HG02840 (cell line): ENCODE measurements around the gene MMP24.

Experiments
- ATAC-seq: cut with Tn5 transposase; IDR thresholded peaks from one replicate; pipeline ENCODE4 v1.9.1; 2021; ENCODE audit warnings: mild to moderate bottlenecking, moderate library complexity, moderate number of reproducible peaks; ENCODE audit not compliant: unreplicated experiment, low FRiP score

MMP24 gene

DNA sequence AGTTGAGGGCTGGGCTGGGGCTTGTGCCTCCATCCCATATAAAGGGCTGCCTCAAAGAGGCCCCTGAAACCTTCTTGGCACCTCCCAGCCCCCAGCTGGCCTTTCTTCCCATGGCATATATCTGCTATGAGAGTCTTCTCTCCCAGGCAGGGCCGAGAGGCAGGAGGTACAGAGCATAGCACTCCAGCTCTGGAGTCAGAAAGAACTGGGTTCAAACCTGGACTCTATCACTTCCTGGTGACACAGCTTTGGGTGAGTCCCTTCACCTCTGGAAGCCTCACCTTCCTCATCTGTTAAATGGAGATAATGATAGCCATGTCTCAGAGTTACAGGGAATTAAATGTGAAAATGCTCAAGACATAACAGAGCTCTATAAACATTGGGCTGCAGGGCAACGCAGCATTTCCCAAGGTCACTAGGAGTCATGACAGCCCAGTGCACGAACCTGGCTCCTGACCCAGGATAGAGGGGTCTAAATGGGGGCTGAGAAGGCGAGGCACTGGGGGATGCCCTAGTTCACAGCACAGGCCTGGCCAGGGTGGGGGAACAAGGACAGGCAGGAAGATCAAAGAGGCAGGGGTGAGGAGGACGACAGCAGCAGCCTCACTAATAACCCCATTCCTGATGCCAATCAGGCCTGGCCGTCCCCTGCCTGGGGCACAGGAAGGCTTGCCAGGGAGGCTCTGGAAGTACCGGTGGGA lies 63.8 kb downstream of the MMP24 start:
- ATAC-seq = no peak

DNA sequence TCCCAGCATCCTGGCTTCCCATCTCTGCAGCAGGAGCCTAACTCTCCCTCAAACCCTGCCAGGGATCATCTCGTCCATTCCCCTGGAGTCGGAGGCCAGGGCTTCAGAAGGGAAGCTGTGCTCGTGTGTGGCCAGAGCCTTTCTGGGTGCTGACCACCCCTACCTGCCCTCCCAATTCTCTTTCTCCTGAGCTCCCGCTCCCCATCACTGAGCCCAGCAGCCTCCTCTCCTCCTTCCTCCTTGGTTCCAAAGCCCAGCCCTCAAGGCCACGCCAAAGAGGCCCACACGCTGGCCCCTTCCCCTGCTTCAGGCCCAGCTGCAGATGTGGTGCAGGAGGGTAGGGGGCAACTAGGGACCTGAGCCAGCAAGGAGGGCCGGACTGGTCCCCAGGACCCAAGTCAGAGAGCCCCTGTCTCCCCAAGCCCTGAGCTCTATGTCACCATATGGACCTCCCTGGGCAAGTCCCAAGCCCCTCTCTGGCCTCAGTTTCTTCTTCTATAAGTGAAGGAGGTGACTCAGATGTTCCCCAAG lies 64.5 kb downstream of the MMP24 start:
- ATAC-seq = no peak

GRCh38 chr20:35291654-35292503 lies 65.4 kb downstream of the MMP24 start, which contains the start of gene FAM83C:
FAM83C (minus strand) TSS chr20:35292425; CDS start chr20:35292304, 121 bp downstream.
- no peak for ATAC-seq

DNA sequence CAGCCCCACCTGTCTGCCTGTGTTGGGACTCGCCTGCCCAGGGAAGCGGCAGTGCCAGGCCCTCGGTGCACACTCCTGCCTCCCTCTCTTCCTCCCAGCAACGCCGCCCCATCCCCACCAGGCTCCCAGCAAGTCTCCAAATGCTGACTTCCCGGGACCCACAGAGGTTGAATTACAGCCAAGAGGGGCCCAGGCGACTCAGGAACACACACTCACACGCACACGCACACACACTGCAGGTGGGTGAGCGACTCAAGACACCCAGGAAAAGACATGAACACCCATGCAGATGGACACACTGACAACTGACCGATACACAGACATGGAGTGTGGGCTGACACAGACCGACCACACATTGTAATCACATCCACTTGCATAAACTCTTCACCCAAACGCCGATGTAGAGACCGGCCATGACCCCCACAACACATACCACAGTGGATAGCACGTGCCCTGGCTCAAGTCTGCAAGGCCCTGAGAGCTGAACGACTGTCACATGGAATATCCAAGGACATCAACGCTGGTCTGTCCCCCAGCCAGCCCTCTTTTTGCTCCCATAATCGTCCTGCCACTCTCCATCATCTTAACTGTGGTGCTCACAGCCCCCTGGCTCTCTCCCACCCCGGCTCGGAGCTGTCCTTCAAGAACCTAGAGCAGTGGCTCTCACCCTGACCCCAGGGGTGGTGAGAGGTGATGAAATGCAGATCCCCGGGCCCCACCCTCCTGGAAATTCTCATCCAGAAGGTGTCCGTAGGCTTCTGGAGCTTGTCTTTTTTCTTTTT lies 66.2 kb downstream of the MMP24 start:
- ATAC-seq = no peak

GRCh38 chr20:35293303-35294292 lies 67.1 kb downstream of the MMP24 start:
- no peak for ATAC-seq

DNA sequence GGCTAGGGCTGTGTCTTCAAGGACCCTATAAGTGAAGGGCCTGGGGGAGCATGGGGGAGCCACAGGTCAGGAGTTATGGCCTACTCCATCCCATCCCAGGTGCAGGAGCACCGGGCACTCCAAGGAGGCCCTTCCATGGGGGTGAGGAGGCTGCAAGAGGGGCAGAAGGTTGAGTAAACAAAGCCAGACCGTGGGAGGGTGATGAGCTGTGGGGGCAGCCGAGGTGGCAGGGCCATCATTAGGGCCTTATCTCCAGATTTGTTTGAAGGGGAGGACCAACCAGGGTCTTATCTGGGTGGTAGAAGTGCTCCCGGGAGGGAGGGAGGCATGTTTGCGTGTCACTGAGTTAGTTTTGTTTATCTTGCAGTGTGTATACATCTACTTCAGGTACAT lies 67.8 kb downstream of the MMP24 start:
- ATAC-seq = no peak

DNA sequence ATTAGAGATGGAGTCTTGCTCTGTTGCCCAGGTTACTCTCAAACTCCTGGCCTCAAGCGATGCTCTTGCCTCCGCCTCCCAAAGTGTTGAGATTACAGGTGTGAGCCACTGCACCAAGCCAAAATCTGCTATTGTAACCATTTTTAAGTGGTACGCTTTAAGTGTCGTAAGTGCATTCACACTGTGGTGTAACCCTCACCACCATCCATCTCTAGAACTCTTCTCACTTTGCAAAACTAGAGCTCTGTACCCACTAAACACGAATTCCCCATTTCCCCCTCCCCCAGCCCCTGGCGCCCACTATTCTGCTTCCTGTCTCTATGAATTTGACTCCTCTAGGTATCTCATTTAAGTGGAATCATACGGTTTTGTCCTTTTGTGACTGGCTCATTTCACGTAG lies 68.6 kb downstream of the MMP24 start:
- ATAC-seq = no peak

DNA sequence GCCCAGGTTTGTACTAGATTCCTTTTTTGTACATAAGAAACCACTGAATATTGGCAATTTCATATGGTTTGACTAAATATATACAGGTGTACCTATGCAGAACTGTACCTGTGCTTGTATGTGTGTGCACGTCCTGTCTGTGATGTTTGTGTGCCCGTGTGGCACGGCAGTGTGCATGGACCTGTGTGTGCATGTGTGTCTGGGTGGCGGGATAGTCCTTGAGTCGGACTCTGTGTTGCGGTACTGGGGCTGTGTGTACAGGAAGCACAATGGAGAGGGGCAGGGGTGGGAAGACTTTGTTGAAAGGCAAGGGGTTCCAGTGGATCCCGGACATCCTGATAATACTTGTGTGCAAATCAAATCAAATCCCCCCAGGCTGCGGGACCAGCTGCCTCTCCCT lies 69.2 kb downstream of the MMP24 start:
- no peak for ATAC-seq

GRCh38 chr20:35296101-35296554 lies 69.6 kb downstream of the MMP24 start:
- ATAC-seq = no peak

DNA sequence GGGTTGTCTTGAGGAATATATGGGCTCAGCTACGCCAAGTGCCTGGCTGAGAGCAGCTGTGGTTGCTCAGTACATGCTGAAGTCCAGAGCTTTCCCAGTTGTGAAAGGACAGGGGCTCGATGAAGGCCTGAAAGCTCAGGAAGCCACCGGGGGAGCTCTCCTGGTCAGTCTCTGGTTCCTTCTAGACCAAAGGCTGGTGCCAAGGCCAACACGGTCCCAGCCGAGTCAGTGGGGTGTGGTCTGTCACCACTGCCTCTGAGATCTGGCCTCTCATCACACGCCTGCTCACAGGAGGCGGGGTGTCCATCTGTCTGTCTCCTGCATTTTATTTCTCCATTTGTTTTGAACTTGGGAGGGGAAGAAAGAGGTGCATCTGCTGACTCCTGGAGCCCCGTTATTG lies 70.7 kb downstream of the MMP24 start:
- ATAC-seq = no peak

- ATAC-seq = no peak
These were observed 71.2 kb downstream of the MMP24 start for GRCh38 chr20:35297740-35298139.

DNA sequence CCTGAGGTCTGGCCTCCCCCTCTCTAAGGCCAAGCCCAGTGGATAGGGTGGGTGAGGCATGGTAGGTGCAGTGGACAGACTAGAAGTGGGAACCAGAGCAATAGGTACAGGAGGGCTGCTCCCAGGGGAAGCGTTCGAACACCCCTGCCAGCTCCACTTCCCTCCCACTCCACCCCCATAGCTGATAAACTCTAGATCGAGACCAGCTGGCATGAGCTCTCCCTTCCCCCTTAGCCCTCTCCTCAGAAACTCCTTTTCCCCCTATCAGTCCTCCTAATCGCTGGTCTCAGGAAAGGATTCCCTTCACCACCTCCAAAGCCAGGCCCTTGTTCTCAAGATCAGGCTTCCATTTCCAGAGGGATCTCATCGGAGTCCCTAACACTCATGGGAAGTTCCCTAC lies 71.8 kb downstream of the MMP24 start:
- ATAC-seq = no peak

GRCh38 chr20:35299780-35300179 lies 73.3 kb downstream of the MMP24 start:
- no peak for ATAC-seq

- no peak for ATAC-seq
These were observed 74.2 kb downstream of the MMP24 start for GRCh38 chr20:35300469-35301262.

GRCh38 chr20:35301426-35301825 lies 74.9 kb downstream of the MMP24 start:
- ATAC-seq = no peak

- ATAC-seq = no peak
These were observed 76.2 kb downstream of the MMP24 start for GRCh38 chr20:35302421-35303335.

DNA sequence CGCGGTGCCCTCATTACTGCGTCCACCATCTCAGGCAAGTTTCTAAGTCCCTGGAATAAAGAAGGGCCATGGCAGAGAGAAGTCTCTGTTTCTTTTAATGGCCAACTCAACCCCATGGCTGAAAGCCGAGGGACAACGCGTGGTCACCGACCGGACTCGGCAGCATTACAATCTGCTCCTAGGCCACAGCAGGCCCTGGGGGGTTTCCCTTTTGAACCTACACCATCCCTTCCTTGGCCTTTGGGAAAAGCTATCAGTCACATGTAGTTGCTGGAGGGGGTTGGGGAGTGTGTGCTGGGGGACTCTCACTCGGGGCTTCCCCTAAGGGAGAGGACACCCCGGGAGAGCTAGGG lies 76.9 kb downstream of the MMP24 start:
- no peak for ATAC-seq
